Endothelial cell of umbilical vein (primary cell): ENCODE data around the gene HCFC1R1. TPM values are rescaled to one million over a fixed set of nuclear protein-coding genes. Genes with fewer than 3 reads are reported as not detected.

Experiments
- BruUV-seq: library from RNA; stranded (reverse); fragments of 400-500 nt; replicated peaks from 2 replicates; lab custom pipeline; 2021; lab: Mats Ljungman, UMichigan
- CTCF ChIA-PET: fragments of 300-600, 350-600 bp; sonication (Branson Sonifier 250); formaldehyde crosslinking; loops from one replicate; lab custom pipeline; 2021; ENCODE audit warnings: antibody characterized with exemption, inconsistent platforms; lab: Charles Lee
- POLR2A ChIA-PET: fragments of 300-600, 350-600 bp; sonication (Branson Sonifier 250); formaldehyde crosslinking; loops from one replicate; lab custom pipeline; 2021; ENCODE audit warnings: antibody characterized with exemption, inconsistent platforms; lab: Charles Lee
- DNase-seq: peaks from one replicate; pipeline ENCODE4 v3.0.0-alpha.2; 2011; ENCODE audit warnings: low read depth, low spot score
- FAIRE-seq: peaks from 2 replicates; lab custom pipeline; 2011; peaks lifted over from hg19 to GRCh38; lab: Jason Lieb, UNC
- H2AFZ ChIP-seq: 2 replicates; pipeline ENCODE4 v1.6.0; 2012; ENCODE audit warnings: low read depth, low read length, control low read depth, inconsistent platforms
- H3K27ac ChIP-seq: 2 replicates; pipeline ENCODE4 v1.5.1; 2011; ENCODE audit warnings: low read depth, mild to moderate bottlenecking, control low read depth, low read length, moderate library complexity; ENCODE audit not compliant: insufficient read depth
- H3K27me3 ChIP-seq, 2 experiments: 2 replicates each; pipeline versions ENCODE4 v1.6.0 to v1.6.1; 2011; ENCODE audit warnings: low read length in 2 of 2, mixed read lengths in 1 of 2; ENCODE audit not compliant: control insufficient read depth in 2 of 2, insufficient read depth in 2 of 2
- H3K36me3 ChIP-seq, 2 experiments: 2 replicates in 1 of 2; 3 replicates in 1 of 2; pipeline ENCODE4 v1.5.1; 2011; ENCODE audit warnings: low read length in 2 of 2, mild to moderate bottlenecking in 1 of 2, moderate library complexity in 1 of 2; ENCODE audit not compliant: control insufficient read depth in 2 of 2, insufficient read depth in 2 of 2; ENCODE audit errors: extremely low read depth in 1 of 2
- H3K4me1 ChIP-seq: 3 replicates; pipeline ENCODE4 v1.5.1; 2011; ENCODE audit warnings: mild to moderate bottlenecking, low read length; ENCODE audit not compliant: control insufficient read depth, insufficient read depth; ENCODE audit errors: extremely low read depth
- H3K4me2 ChIP-seq: 2 replicates; pipeline ENCODE4 v1.6.1; 2011; ENCODE audit warnings: low read length, control low read depth, mixed read lengths; ENCODE audit not compliant: insufficient read depth
- H3K4me3 ChIP-seq, 3 experiments: fragments of 200-600 bp in 1 of 3; sonication (generic), shearing (Covaris generic) in 1 of 3; replicated peaks in 1 of 3; 2 replicates each; pipeline ENCODE4 v1.5.1; 2011 to 2016; ENCODE audit warnings: control low read depth in 3 of 3, low read length in 3 of 3, mild to moderate bottlenecking in 2 of 3, inconsistent platforms in 1 of 3, low read depth in 1 of 3, moderate library complexity in 1 of 3; ENCODE audit not compliant: insufficient read depth in 1 of 3
- H3K79me2 ChIP-seq: 2 replicates; pipeline ENCODE4 v1.6.0; 2012; ENCODE audit warnings: low read length, inconsistent platforms; ENCODE audit not compliant: control insufficient read depth, insufficient read depth
- H3K9ac ChIP-seq: replicated peaks from 2 replicates; pipeline ENCODE3; 2011; ENCODE audit warnings: low read length, control low read depth; ENCODE audit not compliant: insufficient read depth; ENCODE audit errors: extremely low read depth
- H3K9me1 ChIP-seq: replicated peaks from 3 replicates; pipeline ENCODE4 v1.6.0; 2011; ENCODE audit warnings: mild to moderate bottlenecking, low read length; ENCODE audit not compliant: control insufficient read depth, insufficient read depth; ENCODE audit errors: extremely low read depth
- H3K9me3 ChIP-seq: replicated peaks from 2 replicates; pipeline ENCODE4 v1.5.1; 2012; ENCODE audit warnings: low read length, inconsistent platforms; ENCODE audit not compliant: control insufficient read depth, insufficient read depth
- H4K20me1 ChIP-seq: replicated peaks from 2 replicates; pipeline ENCODE3; 2011; ENCODE audit warnings: mild to moderate bottlenecking, low read length; ENCODE audit not compliant: control insufficient read depth, insufficient read depth; ENCODE audit errors: extremely low read depth
- CTCF ChIP-seq, 2 donors: IDR thresholded peaks; 1 replicate in 1 of 2; 2 replicates in 1 of 2; pipeline ENCODE4 v1.5.1; 2011; ENCODE audit warnings: low read length in 2 of 2, mild to moderate bottlenecking in 2 of 2, moderate library complexity in 2 of 2, control low read depth in 1 of 2, inconsistent platforms in 1 of 2, low read depth in 1 of 2; ENCODE audit not compliant: insufficient read depth in 1 of 2; ENCODE audit errors: extremely low read depth in 1 of 2
- EZH2 ChIP-seq: IDR thresholded peaks from 2 replicates; pipeline ENCODE4 v1.6.1; 2012; ENCODE audit warnings: borderline replicate concordance, low read depth, mild to moderate bottlenecking, moderate library complexity, low read length, inconsistent platforms; ENCODE audit not compliant: severe bottlenecking
- FOS ChIP-seq: IDR thresholded peaks from 2 replicates; pipeline ENCODE4 v1.6.1; 2011; ENCODE audit warnings: mild to moderate bottlenecking, low read length, moderate library complexity, borderline replicate concordance; ENCODE audit not compliant: insufficient read depth
- GATA2 ChIP-seq: IDR thresholded peaks from 2 replicates; pipeline ENCODE4 v1.7.0; 2011; ENCODE audit warnings: low read depth, mild to moderate bottlenecking, moderate library complexity, mixed read lengths, low read length; ENCODE audit not compliant: insufficient read length, insufficient read depth
- JUN ChIP-seq: IDR thresholded peaks from 2 replicates; pipeline ENCODE4 v1.6.1; 2011; ENCODE audit warnings: borderline replicate concordance, low read depth; ENCODE audit not compliant: insufficient read length, insufficient read depth
- MAX ChIP-seq: IDR thresholded peaks from 2 replicates; pipeline ENCODE4 v1.6.1; 2011; ENCODE audit not compliant: insufficient read depth, insufficient read length
- MYC ChIP-seq: IDR thresholded peaks from one replicate; pipeline ENCODE4 v1.6.1; 2011; ENCODE audit warnings: mild to moderate bottlenecking, low read depth, low read length
- POLR2A ChIP-seq: IDR thresholded peaks from 2 replicates; pipeline ENCODE4 v1.6.1; 2012; ENCODE audit warnings: low read depth, mild to moderate bottlenecking, control low read depth, low read length
- POLR2AphosphoS5 ChIP-seq: IDR thresholded peaks from 2 replicates; pipeline ENCODE4 v1.6.1; 2012; ENCODE audit warnings: low read depth, mild to moderate bottlenecking, control low read depth, low read length, moderate library complexity; ENCODE audit not compliant: insufficient read depth
- dilution Hi-C: fragments of 300-500 bp; cut with MboI; formaldehyde crosslinking; loops from one replicate; pipeline ENCODE4 v1.15.0; 2019; ENCODE audit warnings: low sequenced_read_pairs; ENCODE audit not compliant: extremely low pct_ligation_motif_present
- intact Hi-C: fragments of 100-400 bp; cut with micrococcal nuclease; formaldehyde crosslinking; loops from one replicate; pipeline ENCODE4 v1.10.0; 2022
- polyA plus RNA-seq, 4 experiments: library from polyadenylated mRNA; depleted of rRNA in 3 of 4; stranded (reverse) in 3 of 4; unstranded in 1 of 4; fragments of >200 nt; gene quantifications; 2 replicates each; pipeline versions ENCODE4 v1.2.1 to v1.2.3, GENCODE V29; 2011 to 2012; ENCODE audit warnings: missing spikeins in 1 of 4
- total RNA-seq: library from RNA; stranded (reverse); gene quantifications from 2 replicates; pipeline ENCODE4 v1.2.3, GENCODE V29; 2021

The HCFC1R1 gene
- total and polyA plus RNA-seq, 2 donors (not counting 3 experiments of a cell fraction or from before 2014, with no cell fraction given) = 28.7 to 49.3 TPM

GRCh38 chr16:3042376-3042775 is 18.6 kb upstream of the HCFC1R1 start:
- peaks cover 26% of the 10 kb centered on the region in 2 experiments for H3K27me3 ChIP-seq
- TF ChIP-seq POLR2AphosphoS5 (no peak), MAX (no peak), CTCF (IDR thresholded peaks at IDR 0.05; ENCODE audit: extremely low read depth in 1 of 2, insufficient read depth in 1 of 2, low read depth in 1 of 2, low read length in 2 of 2) (no peak), FOS (no peak), EZH2 (no peak), GATA2 (no peak), POLR2A (no peak), JUN (no peak), MYC (no peak)
- H3K36me3 ChIP-seq = no peaks in the 10 kb centered on the region
- ChIA-PET POLR2A (interaction anchor here (0.6 kb wide), 1 partner anchor 18 kb away, joined by 4 read pairs; no protein-coding TSS in a partner anchor), CTCF (interaction anchor here (1.5 to 14.7 kb wide), 2 partner anchors 11 to 72 kb away, joined by 4 to 200 read pairs; no protein-coding TSS in a partner anchor)
- H3K9me3 ChIP-seq = no peaks in the 10 kb centered on the region
- no peak overlapping the region for H3K27ac ChIP-seq
- no peak overlapping the region for H3K9ac ChIP-seq
- FAIRE-seq (no peak), DNase-seq (no peak)
- intact Hi-C loops = no loop called here
- H3K4me3 ChIP-seq = no peak overlapping the region
- H4K20me1 ChIP-seq = no peaks in the 10 kb centered on the region
- no TSS peak for BruUV-seq
- H3K4me1 ChIP-seq = peaks cover 2% of the 10 kb centered on the region
- no peak overlapping the region for H3K4me2 ChIP-seq
- no peaks in the 10 kb centered on the region for H3K79me2 ChIP-seq
- H2AFZ ChIP-seq = no peak overlapping the region
- no peaks in the 10 kb centered on the region for H3K9me1 ChIP-seq
- dilution Hi-C loops = no loop called here
